GM12872 (cell line): ENCODE results near the gene WNT8B.

Source experiments
- CTCF ChIP-seq: IDR thresholded peaks from 3 replicates; pipeline ENCODE4 v1.5.1; 2011; ENCODE audit warnings: low read depth, mild to moderate bottlenecking, low read length, moderate library complexity; ENCODE audit not compliant: insufficient read depth

Gene WNT8B

GRCh38 chr10:100462709-100463108 lies at the start of gene WNT8B:
Gene WNT8B (plus strand): TSS chr10:100463009. CDS start chr10:100463169, 160 bp downstream.
- no peak for TF ChIP-seq CTCF

GRCh38 chr10:100413173-100413572 lies 49.6 kb upstream of the WNT8B start:
- no peak for TF ChIP-seq CTCF

- no peak for TF ChIP-seq CTCF
These were observed 42.8 kb upstream of the WNT8B start for GRCh38 chr10:100419911-100420449.

- TF ChIP-seq CTCF, result no peak
These were observed 35.4 kb upstream of the WNT8B start for GRCh38 chr10:100427374-100427773.

GRCh38 chr10:100433253-100434240 lies 29.3 kb upstream of the WNT8B start:
- TF ChIP-seq CTCF, result peak; percentile 94

- no peak for TF ChIP-seq CTCF
These were observed 26.6 kb upstream of the WNT8B start for GRCh38 chr10:100436255-100436654.

- TF ChIP-seq CTCF, result no peak
These were observed 24.0 kb upstream of the WNT8B start for GRCh38 chr10:100438674-100439315.
